ENCODE results near the gene TLN1.

Gene TLN1

DNA sequence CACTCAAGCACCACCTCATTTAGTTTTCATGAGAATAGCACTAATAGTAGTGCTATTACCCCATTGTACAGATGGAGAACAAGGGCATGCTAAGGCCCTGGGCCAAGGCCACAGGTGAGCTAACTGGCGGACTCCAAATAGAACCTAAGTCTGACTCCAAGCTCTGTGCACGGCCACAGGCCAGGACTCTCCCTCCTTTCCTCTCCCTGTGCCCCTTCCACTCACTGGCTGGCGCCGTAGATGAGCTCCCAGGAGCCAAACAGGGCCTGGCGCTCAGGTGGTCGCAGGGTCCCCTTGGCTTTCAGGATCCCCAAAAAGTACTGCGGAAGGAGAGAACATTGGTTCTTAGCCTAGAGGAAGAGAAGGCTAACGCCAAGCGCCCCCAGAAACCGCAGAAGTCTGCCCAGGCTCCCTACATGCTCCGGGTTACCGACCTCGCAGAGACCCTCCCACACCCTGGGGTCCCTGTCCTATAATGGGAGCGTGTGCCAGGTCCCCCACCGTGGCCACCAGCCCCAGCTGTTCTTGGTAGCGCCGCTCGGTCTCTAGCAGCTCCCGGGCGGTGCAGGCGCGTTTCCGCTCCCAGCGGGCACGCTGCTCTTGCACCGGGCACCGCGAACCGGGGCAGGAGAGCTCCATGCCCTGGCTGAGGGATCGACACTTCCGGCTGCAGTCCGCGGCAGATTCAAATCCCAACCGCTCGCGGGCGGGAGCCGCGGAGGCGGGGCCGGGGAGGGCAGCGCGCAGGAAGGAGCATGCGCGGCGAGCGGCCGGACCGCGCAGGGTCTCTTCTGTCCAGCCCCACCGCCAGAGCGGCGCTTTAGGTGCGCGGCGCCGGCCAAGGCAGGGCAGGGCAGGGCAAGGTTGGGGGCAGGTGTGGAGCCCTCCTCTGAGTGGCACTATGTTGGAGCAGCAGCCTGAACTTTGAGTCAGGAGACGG lies 67.2 kb downstream of the TLN1 start, which contains the start of gene ARHGEF39:
Gene ARHGEF39, minus strand, starts transcription at position 665 of the 940 bp plus-strand sequence. Its CDS starts 26 bp downstream, at position 639.
- Histone ChIP-seq H3K27me3 (ENCODE audit: insufficient read depth, low read length) (no peaks in the 10 kb centered on the region), H3K4me1 (ENCODE audit: control insufficient read depth, insufficient read depth, low read length, unreplicated experiment) (peaks cover 60% of the 10 kb centered on the region), H3K79me2 (ENCODE audit: control insufficient read depth, insufficient read depth, low read length, unreplicated experiment) (peaks cover 29% of the 10 kb centered on the region), H3K4me3 (ENCODE audit: low read depth, low read length) (peak within 1 kb of the TSS; percentile 81), H2AFZ (ENCODE audit: low read length, unreplicated experiment) (peak within 1 kb of the TSS; percentile 52), H3K36me3 (ENCODE audit: insufficient read depth, low read length) (0 out of 2 replicates have a peak, but pooled peaks cover 6% of the 10 kb centered on the region), H3K27ac (ENCODE audit: low read depth, low read length) (peak within 1 kb of the TSS; percentile 45)

DNA sequence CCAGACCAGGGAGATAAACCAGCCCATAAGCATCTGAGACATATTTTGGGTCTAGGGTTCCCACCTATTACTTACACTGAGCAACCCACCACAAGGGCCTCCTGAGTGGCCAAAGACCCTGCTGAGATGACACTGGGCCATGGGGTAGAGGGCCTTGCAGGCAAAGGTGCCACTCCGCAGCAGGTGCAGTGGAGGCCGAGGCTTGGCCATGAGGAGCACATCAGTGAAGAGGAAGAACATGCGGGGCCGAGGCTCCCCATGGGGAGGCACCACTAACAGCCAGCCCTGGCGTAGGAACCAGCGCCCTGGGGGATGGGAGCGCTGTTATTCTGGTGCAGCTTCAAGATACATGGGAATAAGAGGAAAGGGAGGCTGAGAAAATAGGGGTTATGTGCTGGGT lies 69.6 kb downstream of the TLN1 start:
- Histone ChIP-seq H3K4me1 (ENCODE audit: control insufficient read depth, insufficient read depth, low read length, unreplicated experiment) (peaks cover 63% of the 10 kb centered on the region), H3K4me3 (ENCODE audit: low read depth, low read length) (no peak overlapping the region), H3K79me2 (ENCODE audit: control insufficient read depth, insufficient read depth, low read length, unreplicated experiment) (peaks cover 29% of the 10 kb centered on the region), H3K27ac (ENCODE audit: low read depth, low read length) (peak overlapping the region; percentile 99; the same call in 1 of the 2 replicates), H3K27me3 (ENCODE audit: insufficient read depth, low read length) (no peaks in the 10 kb centered on the region), H2AFZ (ENCODE audit: low read length, unreplicated experiment) (no peak overlapping the region), H3K36me3 (ENCODE audit: insufficient read depth, low read length) (0 out of 2 replicates have a peak, but pooled peaks cover 6% of the 10 kb centered on the region)

DNA sequence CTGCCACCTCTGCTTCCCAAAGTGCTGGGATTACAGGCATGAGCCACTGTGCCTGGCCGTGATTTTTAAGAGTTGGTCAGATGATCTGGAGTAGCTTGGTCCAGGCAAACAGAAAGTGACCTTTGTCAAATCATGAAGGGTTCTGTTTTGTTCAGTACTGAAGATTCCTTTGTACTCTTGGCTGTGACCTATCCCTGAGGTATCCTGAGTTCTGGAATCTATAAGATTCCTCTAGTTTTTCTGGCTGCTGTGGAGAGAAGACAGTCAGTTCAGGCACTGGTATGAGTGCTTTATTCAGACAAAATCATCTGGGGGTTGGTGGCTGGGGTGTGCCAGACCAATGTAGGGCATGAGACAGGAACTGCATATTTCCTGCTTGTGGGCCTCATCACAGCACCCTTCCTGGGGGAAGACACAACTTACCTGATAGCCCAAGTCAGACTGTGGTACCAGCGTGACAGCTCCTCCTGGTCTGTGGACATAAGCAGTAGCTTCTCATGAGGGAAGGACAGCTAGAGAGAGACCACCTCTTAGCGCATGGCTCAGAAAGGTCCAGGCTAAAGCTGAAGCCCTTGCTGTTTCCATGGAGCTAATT lies 70.1 kb downstream of the TLN1 start:
- peaks cover 69% of the 10 kb centered on the region for H3K4me1 ChIP-seq (ENCODE audit: control insufficient read depth, insufficient read depth, low read length, unreplicated experiment)
- H3K27me3 ChIP-seq (ENCODE audit: insufficient read depth, low read length), result no peaks in the 10 kb centered on the region

DNA sequence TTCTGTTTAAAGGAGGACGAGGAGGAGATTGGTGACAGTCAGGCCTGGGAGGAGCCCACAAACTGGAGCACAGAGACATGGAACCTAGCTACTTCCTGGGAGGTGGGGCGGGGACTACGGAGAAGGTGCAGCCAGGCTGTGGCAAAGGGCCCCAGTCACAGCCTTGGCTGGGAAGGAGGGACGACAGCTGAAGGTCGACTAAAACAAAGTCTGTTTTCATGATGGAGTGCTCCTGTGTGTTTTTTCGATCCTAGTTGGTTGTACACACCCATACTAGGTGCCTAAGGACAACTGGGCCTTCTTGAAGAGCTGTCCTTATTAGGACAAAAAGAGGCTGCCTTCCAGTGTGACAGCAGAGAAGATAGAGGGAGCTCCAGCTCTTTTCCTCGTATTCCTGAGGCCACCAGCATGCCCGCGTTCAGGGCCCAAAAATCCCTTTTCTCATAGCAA lies 71.0 kb downstream of the TLN1 start:
- Histone ChIP-seq H2AFZ (ENCODE audit: low read length, unreplicated experiment) (no peak overlapping the region), H3K79me2 (ENCODE audit: control insufficient read depth, insufficient read depth, low read length, unreplicated experiment) (peaks cover 29% of the 10 kb centered on the region), H3K27ac (ENCODE audit: low read depth, low read length) (peak overlapping the region; percentile 99), H3K4me1 (ENCODE audit: control insufficient read depth, insufficient read depth, low read length, unreplicated experiment) (peaks cover 65% of the 10 kb centered on the region), H3K4me3 (ENCODE audit: low read depth, low read length) (no peak overlapping the region), H3K36me3 (ENCODE audit: insufficient read depth, low read length) (0 out of 2 replicates have a peak, but pooled peaks cover 6% of the 10 kb centered on the region), H3K27me3 (ENCODE audit: insufficient read depth, low read length) (no peaks in the 10 kb centered on the region)

More for the DNA sequence above, 70.1 kb downstream of the TLN1 start:
- no peak overlapping the region for H2AFZ ChIP-seq (ENCODE audit: low read length, unreplicated experiment)
- H3K36me3 ChIP-seq (ENCODE audit: insufficient read depth, low read length), result 0 out of 2 replicates have a peak, but pooled peaks cover 6% of the 10 kb centered on the region
- peak overlapping the region; percentile 99 for H3K27ac ChIP-seq (ENCODE audit: low read depth, low read length)
- peaks cover 29% of the 10 kb centered on the region for H3K79me2 ChIP-seq (ENCODE audit: control insufficient read depth, insufficient read depth, low read length, unreplicated experiment)
- H3K4me3 ChIP-seq (ENCODE audit: low read depth, low read length), result no peak overlapping the region

DNA sequence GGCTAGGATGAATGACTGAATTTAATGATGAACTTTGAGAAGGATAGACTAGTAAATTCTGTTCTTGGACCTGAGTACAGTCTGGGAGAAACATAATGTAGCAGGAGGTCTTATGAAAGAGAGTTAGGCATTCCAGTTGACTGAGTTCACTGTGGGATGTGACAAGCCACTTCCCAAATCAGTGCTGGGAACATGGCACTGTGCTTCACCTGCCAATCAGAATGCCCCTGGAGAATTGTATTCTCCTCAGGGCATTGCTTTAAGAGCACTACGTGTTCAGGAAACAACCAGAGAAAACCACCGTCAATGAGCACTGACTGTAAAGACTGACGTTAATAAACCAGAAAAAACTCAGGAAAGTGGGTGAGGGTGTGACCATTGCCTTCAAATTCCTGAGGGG lies 72.7 kb downstream of the TLN1 start:
- Histone ChIP-seq H3K4me1 (ENCODE audit: control insufficient read depth, insufficient read depth, low read length, unreplicated experiment) (peaks cover 55% of the 10 kb centered on the region), H2AFZ (ENCODE audit: low read length, unreplicated experiment) (no peak overlapping the region), H3K27me3 (ENCODE audit: insufficient read depth, low read length) (no peaks in the 10 kb centered on the region), H3K4me3 (ENCODE audit: low read depth, low read length) (peak overlapping the region; percentile 87), H3K79me2 (ENCODE audit: control insufficient read depth, insufficient read depth, low read length, unreplicated experiment) (peaks cover 24% of the 10 kb centered on the region), H3K27ac (ENCODE audit: low read depth, low read length) (peak overlapping the region; percentile 99), H3K36me3 (ENCODE audit: insufficient read depth, low read length) (0 out of 2 replicates have a peak, but pooled peaks cover 6% of the 10 kb centered on the region)

DNA sequence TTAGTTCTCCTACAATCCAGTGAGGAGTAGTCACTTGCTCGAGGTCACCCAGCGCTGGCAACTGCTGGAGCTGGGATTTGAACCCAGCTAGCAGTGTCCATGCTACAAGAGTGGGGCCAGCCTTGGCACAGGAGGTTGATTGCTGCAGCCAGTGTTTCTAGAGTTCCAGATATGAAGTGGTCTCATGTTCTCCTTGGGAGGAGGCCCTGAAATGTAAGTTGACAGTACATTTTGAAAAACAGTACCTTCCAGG lies 73.1 kb downstream of the TLN1 start:
- H2AFZ ChIP-seq (ENCODE audit: low read length, unreplicated experiment), result peak overlapping the region; percentile 59
- peaks cover 19% of the 10 kb centered on the region for H3K79me2 ChIP-seq (ENCODE audit: control insufficient read depth, insufficient read depth, low read length, unreplicated experiment)
- H3K27ac ChIP-seq (ENCODE audit: low read depth, low read length), result peak overlapping the region; percentile 99
- H3K4me1 ChIP-seq (ENCODE audit: control insufficient read depth, insufficient read depth, low read length, unreplicated experiment), result peaks cover 50% of the 10 kb centered on the region
- H3K4me3 ChIP-seq (ENCODE audit: low read depth, low read length), result peak overlapping the region; percentile 87
- 0 out of 2 replicates have a peak, but pooled peaks cover 6% of the 10 kb centered on the region for H3K36me3 ChIP-seq (ENCODE audit: insufficient read depth, low read length)
- no peaks in the 10 kb centered on the region for H3K27me3 ChIP-seq (ENCODE audit: insufficient read depth, low read length)

DNA sequence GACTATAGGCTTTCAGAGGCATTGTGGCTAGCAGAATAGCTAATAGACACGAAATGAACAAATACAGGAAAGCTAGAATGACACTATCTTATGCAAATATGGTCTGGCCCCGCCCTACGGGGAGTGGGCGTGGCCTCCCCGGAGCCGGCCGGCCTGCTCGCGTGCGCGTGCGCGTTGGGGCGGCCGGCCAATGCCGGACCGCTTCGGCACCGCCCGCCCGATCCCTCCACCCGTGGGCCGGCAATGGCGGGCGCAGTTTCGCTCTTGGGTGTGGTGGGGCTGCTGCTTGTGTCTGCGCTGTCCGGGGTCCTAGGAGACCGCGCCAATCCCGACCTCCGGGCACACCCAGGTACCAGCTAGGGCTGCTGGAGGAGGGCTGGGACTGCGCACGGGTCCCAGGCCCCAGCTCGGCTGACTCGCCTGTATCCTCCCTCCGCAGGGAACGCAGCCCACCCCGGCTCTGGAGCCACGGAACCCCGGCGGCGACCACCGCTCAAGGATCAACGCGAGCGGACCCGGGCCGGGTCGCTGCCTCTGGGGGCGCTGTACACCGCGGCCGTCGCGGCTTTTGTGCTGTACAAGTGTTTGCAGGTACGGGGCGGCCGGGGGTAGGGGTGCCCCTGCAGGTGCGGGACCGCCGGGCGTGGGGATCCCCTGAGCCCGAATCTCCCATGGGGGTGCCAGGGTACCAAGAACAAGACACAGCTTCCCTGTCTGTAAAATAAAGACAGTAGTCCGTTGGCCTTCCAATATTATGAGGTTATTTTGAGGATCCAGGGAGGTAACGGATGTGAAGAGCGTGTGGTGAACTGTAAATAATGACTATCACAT lies 73.6 kb downstream of the TLN1 start, which contains the start of gene CCDC107:
Gene CCDC107, plus strand, starts transcription at position 156 of the 831 bp plus-strand sequence. Its CDS starts 88 bp downstream, at position 244.
- H3K79me2 ChIP-seq (ENCODE audit: control insufficient read depth, insufficient read depth, low read length, unreplicated experiment), result peaks cover 19% of the 10 kb centered on the region

DNA sequence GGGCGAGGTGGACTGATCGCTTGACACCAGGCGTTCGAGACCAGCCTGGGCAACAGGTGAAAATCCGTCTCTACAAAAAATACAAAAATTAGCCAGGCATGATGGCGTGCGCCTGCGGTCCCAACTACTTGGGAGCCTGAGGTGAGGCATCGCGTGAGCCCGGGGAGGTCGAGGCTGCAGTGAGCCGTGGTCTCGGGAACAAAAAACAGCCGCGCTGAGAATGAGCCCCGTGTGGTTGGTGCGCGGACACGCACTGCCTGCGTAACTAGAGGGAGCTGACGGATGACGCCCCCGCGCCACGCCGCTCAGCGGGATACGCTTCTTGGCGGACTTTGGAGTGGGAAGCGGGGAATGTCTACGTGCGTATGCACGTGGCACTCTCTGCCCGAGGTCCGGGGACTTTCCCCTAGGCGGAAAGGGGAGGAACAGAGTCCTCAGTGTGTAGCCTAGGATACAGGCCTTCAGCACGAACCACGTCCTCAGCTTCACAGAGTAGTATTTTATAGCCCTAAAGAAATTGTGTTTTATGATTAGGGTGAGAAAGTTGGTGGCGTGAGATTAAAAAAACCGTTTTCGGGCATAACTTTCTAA lies 74.4 kb downstream of the TLN1 start, which contains the start of gene RMRP:
Gene RMRP, minus strand, starts transcription at position 474 of the 591 bp plus-strand sequence.
- H3K27me3 ChIP-seq (ENCODE audit: insufficient read depth, low read length), result no peaks in the 10 kb centered on the region
- peak within 1 kb of the TSS; percentile 59 for H2AFZ ChIP-seq (ENCODE audit: low read length, unreplicated experiment)
- peak within 1 kb of the TSS; percentile 87 for H3K4me3 ChIP-seq (ENCODE audit: low read depth, low read length)
- H3K79me2 ChIP-seq (ENCODE audit: control insufficient read depth, insufficient read depth, low read length, unreplicated experiment), result peaks cover 15% of the 10 kb centered on the region
- H3K36me3 ChIP-seq (ENCODE audit: insufficient read depth, low read length), result 0 out of 2 replicates have a peak, but pooled peaks cover 6% of the 10 kb centered on the region
- peak within 1 kb of the TSS; percentile 99 for H3K27ac ChIP-seq (ENCODE audit: low read depth, low read length)
- peaks cover 46% of the 10 kb centered on the region for H3K4me1 ChIP-seq (ENCODE audit: control insufficient read depth, insufficient read depth, low read length, unreplicated experiment)

More for the DNA sequence above, 73.6 kb downstream of the TLN1 start, which contains the start of gene CCDC107:
- Histone ChIP-seq H3K36me3 (ENCODE audit: insufficient read depth, low read length) (0 out of 2 replicates have a peak, but pooled peaks cover 6% of the 10 kb centered on the region), H3K4me1 (ENCODE audit: control insufficient read depth, insufficient read depth, low read length, unreplicated experiment) (peaks cover 45% of the 10 kb centered on the region), H2AFZ (ENCODE audit: low read length, unreplicated experiment) (peak within 1 kb of the TSS; percentile 59), H3K27ac (ENCODE audit: low read depth, low read length) (peak within 1 kb of the TSS; percentile 99), H3K4me3 (ENCODE audit: low read depth, low read length) (peak within 1 kb of the TSS; percentile 87), H3K27me3 (ENCODE audit: insufficient read depth, low read length) (no peaks in the 10 kb centered on the region)

DNA sequence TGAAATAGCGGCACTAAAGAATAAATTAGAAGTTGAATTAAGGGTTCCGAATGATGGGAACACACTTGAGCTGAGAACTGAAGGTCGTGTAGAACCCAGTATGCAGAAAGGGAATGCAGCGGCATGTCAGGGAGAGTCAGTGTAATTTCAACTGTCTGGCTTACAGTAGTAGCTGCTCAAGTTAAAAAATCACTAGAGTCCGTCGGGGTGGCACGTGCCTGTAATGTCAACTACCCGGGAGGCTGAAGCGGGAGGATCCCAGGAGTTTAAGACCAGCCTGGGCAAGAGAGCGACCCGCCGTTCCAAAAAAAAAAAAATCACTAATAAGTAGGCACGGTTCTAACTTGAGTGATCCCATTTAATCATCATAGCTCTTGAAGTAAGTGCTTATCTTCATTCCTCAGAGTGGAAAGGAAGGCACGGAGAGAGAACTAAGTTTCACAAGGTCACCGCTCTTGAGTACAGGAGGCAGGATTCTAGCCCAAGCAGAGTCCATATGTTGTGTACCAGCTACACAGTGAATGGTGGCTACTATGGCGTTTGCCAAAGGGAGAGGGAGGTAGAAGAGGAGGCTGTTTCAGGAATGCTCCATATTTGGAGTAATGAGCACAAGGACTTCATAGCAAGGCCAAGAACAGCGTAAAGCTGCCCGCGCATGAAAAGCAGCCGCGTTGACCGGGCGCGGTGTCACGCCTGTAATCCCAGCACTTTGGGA lies 75.0 kb downstream of the TLN1 start:
- Histone ChIP-seq H3K4me3 (ENCODE audit: low read depth, low read length) (peak overlapping the region; percentile 71), H2AFZ (ENCODE audit: low read length, unreplicated experiment) (no peak overlapping the region), H3K27ac (ENCODE audit: low read depth, low read length) (peak overlapping the region; percentile 99), H3K79me2 (ENCODE audit: control insufficient read depth, insufficient read depth, low read length, unreplicated experiment) (peaks cover 15% of the 10 kb centered on the region), H3K27me3 (ENCODE audit: insufficient read depth, low read length) (no peaks in the 10 kb centered on the region), H3K36me3 (ENCODE audit: insufficient read depth, low read length) (0 out of 2 replicates have a peak, but pooled peaks cover 6% of the 10 kb centered on the region), H3K4me1 (ENCODE audit: control insufficient read depth, insufficient read depth, low read length, unreplicated experiment) (peaks cover 44% of the 10 kb centered on the region)
